HG03066 (cell line): ENCODE results near the gene NPAS2.

ENCODE experiments used
- ATAC-seq: cut with Tn5 transposase; IDR thresholded peaks from one replicate; pipeline ENCODE4 v1.9.1; 2021; ENCODE audit warnings: low read depth; ENCODE audit not compliant: unreplicated experiment

Gene NPAS2

DNA sequence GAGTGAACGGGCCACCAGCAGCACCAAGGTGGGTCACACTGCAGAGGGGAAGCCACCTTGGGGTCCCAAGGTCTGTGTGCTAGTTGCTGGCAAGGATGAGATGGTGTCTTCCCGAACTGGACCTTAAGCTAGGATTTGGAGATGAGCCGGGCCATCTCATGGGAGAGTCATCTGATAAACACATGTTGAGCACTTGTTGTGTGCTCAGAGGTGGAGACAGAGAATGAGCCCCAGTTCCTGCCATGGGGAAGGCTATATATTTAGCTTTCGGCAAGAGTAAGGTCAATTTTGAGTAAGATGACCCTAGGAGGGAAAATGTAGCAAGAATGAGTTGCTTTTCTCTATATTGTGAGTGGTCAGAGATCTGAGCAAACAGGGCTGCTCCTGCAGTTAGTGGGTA is 140.7 kb downstream of the NPAS2 start:
- no peak for ATAC-seq

- ATAC-seq = no peak
Observed at GRCh38 chr2:100962366-100963025, 142.6 kb downstream of the NPAS2 start.

GRCh38 chr2:100963026-100963375 is 143.1 kb downstream of the NPAS2 start:
- no peak for ATAC-seq

GRCh38 chr2:100964222-100964621 is 144.3 kb downstream of the NPAS2 start:
- no peak for ATAC-seq

- no peak for ATAC-seq
Observed at GRCh38 chr2:100964681-100965169, 144.8 kb downstream of the NPAS2 start.

DNA sequence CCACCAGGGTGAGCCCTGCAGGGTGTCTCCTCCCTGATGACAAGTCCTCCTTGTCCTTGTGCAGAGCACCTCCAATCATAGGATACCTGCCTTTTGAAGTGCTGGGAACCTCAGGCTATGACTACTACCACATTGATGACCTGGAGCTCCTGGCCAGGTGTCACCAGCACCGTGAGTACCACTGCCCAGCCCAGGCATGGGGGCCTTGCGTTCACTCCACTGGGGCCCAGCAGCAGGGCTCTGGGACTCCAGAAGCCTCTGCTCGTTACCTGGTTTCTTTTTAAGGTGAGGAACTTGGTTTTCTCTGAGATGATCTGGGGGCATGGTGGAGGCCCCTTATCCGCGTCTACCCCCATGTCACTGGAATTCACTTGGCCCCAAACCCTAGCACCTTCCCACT is 145.7 kb downstream of the NPAS2 start:
- no peak for ATAC-seq

DNA sequence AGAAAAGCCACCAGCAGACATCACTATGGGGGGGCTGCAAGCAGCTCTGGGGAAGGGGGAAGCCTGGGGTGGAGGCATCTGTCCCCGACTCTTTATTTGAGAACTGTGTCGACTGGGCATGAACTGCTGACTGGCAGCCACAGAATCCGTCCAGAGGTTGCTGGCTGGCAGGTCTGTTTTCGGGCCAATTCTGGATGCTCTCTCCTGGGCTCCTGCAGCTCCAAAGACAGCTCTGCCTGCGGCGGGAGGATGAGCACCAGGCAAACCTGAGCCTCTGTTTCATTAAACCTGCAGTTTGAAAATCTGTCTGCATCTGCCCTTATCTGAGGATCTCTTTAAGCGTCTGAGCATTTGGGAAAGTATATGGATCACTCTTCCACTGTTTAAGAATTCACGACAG is 147.8 kb downstream of the NPAS2 start:
- no peak for ATAC-seq

DNA sequence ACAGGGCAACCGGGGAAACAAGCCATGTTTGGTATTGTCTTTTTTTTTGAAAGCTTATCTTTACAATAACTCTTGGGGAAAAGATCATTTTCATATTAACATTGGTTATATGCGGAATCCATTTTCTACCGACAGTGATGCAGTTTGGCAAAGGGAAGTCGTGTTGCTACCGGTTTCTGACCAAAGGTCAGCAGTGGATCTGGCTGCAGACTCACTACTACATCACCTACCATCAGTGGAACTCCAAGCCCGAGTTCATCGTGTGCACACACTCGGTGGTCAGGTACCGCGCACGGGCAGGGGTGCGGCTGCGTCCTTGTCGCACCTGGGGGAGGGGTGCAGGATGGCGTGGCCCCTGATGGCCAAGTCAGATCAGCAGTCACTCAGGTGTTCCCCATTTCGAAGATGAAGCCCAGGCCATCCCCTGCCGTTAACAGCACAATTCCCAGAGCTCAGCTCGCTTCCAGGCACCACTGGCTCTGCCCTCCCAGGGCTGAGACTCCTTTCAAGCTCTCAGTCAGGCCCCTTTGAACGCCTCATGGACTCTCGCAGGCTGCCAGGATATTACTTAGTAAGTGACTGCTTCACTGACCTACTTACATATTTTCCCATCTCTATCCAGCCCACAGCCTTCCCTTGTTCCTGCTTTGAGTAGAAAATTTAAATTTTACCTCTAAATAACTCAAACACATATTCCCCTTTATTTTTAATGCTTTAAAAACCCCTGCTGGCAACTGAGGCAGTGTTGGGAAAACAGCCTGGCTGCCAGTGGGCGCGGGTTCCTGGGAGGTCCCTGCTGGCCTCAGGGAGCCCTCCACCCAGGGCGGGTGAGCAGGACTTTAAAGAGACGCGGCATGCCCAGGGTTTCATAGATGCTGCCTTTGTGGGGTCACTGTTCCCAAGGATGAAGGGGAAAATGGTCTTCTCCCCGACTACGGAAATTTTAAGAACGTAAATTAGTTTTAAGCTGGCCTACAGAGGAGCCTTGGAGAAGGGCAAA is 148.5 kb downstream of the NPAS2 start:
- ATAC-seq = no peak

- ATAC-seq = no peak
Observed at GRCh38 chr2:100969998-100970397, 150.1 kb downstream of the NPAS2 start.

DNA sequence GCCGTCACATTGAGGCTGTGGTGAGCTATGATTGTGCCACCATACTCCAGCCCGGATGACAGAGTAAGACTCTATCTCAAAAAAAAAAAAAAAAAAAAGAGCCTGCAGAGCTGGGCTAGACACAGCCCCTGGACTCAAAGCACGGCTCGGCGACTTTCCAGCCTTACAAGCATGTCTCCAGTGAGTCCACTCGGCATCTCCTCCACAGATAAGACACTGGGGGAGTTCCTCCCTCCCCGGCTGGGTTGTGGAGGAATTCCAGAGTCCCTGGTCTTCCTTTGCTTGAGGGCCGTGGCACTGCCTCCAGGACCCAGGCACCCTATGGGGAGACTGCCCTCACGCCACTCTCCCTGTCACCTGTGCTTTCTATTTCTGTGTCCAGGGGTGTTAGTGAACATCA is 151.3 kb downstream of the NPAS2 start:
- ATAC-seq = no peak

DNA sequence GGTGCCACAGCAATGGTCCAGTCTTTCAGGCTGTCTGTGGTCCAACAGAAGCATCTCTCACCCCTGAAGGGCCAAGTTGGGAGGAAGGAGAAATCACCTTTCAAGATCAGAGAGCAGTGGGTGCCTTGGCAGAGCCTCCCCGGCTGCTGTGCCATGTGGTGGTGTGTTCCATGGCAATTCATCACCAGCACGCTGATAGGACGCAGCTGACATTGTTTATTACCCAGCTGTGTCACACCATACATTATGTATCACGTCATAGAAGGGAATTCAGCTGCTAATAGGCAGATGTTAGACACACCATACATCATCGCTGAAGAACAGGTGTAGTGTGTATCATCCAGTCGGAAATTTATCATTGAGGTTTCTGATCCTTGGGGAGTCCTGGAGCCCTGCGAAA is 152.5 kb downstream of the NPAS2 start:
- no peak for ATAC-seq

- ATAC-seq = no peak
Observed at GRCh38 chr2:100974712-100975520, 155.0 kb downstream of the NPAS2 start.

DNA sequence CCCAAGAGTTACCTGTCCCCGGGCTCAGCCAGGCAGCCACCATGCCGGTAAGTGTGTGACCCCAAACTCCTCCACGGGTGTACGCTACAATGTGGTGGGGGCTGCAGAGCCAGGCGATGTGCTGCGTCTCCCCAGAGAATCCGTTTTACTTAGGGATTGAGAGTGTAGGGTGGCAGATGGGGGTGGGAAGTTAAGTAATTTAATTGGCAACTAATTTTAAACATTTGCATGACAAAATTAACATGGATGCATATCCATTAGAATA is 155.5 kb downstream of the NPAS2 start:
- no peak for ATAC-seq

- no peak for ATAC-seq
Observed at GRCh38 chr2:100976061-100976460, 156.1 kb downstream of the NPAS2 start.

GRCh38 chr2:100976645-100977391 is 156.9 kb downstream of the NPAS2 start:
- peak; percentile 78 for ATAC-seq

DNA sequence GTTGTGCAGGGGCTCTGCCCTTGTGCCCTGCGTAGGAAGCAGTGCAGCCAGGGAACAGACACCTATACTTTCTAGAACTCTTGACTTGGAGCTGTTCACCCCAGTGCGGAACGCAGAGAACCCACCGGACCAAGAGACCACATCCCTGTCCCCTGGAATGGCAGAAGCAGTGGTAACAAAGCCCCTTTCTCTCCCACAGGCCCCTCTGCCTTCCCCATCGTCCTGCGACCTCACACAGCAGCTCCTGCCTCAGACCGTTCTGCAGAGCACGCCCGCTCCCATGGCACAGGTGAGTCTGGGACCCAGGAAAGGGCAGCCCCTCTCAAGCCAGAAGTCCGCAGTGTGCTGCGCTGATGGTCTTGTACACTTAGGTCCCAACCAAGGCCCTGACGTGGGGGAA is 157.6 kb downstream of the NPAS2 start:
- ATAC-seq = no peak

- ATAC-seq = no peak
Observed at GRCh38 chr2:100978582-100979191, 158.7 kb downstream of the NPAS2 start.

DNA sequence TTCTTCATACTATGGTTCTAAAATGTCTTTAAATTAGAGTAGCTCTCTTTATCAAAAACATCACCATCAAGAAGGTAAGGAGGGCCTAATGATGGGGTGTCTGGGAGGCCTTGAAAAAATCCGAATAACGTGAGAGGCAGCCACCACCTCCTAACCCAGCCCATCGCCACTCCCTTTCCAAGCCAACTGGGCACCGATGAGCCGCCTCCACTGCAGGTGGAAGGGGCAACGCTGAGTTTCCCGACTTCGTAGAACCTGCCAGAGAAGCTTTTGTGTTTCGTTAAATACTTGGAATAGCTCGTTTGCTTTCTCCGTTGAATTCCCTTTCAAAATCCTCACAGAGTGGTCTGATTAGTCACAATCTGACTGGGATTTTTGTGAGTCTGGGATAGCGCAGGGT is 160.1 kb downstream of the NPAS2 start:
- no peak for ATAC-seq

DNA sequence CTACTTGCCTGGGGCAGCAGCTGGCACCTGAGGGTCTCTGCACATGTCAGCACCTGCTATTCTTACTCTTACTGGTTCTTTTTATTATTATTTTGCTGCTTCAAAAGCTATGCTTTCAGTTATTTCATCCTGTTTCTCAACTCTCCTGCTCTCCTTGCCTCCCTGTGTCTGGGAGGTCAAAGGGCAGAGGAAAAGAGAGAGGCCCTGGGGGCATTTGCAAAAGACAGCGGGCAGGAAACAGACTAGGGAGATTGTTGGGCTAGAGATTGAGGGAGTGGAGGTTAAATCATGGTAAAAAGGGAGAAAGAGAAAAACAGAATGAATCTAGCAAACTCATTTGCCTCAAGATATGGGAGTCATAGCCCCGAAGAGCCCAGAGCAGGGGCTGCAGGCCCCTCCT is 161.1 kb downstream of the NPAS2 start:
- no peak for ATAC-seq

DNA sequence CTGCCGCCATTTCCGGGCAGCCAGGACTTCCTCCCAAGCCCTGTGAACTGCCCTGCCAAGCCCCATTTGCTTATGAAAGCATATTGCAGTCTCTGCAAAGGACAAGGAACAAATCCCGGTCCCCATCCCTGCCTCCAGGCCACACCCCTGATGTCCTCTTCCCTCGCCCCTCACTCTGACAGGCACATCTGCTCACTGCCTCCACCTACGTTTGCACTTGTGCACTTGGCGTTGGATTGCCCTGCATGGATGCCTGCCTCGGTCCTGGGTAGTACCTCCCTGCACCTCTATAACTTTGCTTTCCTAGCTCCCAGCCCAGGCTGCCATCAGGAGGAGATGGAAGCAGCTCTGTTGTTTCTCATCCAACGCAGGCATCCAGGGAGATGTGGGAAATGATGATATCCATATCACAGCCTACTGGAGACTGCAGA is 162.5 kb downstream of the NPAS2 start:
- no peak for ATAC-seq
